Measurements from ENCODE around the gene SAMD13. TPM values are rescaled to one million over a fixed set of nuclear protein-coding genes. Genes with fewer than 3 reads are reported as not detected.

The SAMD13 gene
- total RNA-seq, 1 experiment from 2014 or later, result 2.2 TPM

DNA sequence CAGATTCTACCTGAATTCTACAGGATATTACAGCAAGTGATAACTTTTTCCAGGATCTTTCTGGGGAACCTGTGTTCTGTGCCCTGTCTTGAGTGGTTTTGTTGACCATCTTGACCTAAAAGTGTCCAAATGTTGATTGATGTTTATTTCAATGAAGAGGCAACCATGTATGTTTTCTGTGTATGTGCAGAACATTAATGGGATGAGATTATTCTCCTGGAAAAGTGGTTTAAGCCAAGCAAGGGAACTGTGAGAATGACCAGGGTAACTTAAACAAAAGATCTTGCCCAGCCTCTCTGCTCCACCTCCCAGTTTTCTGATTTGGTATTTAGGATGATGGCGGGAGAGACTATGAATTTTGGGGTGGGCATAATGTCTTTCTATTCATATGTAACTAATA, 1.0 kb upstream of the SAMD13 start:
- Histone ChIP-seq H3K4me1 (ENCODE audit: control insufficient read depth, insufficient read depth, low read length) (peaks cover 50% of the 10 kb centered on the region), H3K27me3 (ENCODE audit: control insufficient read depth, insufficient read depth, low read length) (no peaks in the 10 kb centered on the region), H3K36me3 (ENCODE audit: control insufficient read depth, insufficient read depth, low read length) (no peaks in the 10 kb centered on the region), H3K27ac (ENCODE audit: low read length) (peak overlapping the region; percentile 79), H3K4me3 (ENCODE audit: low read depth in 2 of 2, low read length in 2 of 2) (no peak overlapping the region), H3K9me3 (ENCODE audit: control insufficient read depth, insufficient read depth, low read depth, low read length) (no peaks in the 10 kb centered on the region)
- ChIA-PET POLR2A (interaction anchor here (0.6 kb wide), 1 partner anchor 133 kb away, joined by 3 read pairs; no protein-coding TSS in a partner anchor), CTCF (no interaction called here)
- TF ChIP-seq, protein P1, sequence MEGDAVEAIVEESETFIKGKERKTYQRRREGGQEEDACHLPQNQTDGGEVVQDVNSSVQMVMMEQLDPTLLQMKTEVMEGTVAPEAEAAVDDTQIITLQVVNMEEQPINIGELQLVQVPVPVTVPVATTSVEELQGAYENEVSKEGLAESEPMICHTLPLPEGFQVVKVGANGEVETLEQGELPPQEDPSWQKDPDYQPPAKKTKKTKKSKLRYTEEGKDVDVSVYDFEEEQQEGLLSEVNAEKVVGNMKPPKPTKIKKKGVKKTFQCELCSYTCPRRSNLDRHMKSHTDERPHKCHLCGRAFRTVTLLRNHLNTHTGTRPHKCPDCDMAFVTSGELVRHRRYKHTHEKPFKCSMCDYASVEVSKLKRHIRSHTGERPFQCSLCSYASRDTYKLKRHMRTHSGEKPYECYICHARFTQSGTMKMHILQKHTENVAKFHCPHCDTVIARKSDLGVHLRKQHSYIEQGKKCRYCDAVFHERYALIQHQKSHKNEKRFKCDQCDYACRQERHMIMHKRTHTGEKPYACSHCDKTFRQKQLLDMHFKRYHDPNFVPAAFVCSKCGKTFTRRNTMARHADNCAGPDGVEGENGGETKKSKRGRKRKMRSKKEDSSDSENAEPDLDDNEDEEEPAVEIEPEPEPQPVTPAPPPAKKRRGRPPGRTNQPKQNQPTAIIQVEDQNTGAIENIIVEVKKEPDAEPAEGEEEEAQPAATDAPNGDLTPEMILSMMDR (IDR thresholded peaks at IDR 0.05), result no peak
- no peak for TF ChIP-seq POLR2AphosphoS5 (IDR thresholded peaks at IDR 0.05; ENCODE audit: low read depth, low read length)
- no peak for TF ChIP-seq TCF7L2 (IDR thresholded peaks at IDR 0.05; ENCODE audit: low read depth, low read length)
- no peak for TF ChIP-seq SIN3A (IDR thresholded peaks at IDR 0.05; ENCODE audit: borderline replicate concordance, insufficient read depth, low read depth, low read length)
- TF ChIP-seq, protein P2, sequence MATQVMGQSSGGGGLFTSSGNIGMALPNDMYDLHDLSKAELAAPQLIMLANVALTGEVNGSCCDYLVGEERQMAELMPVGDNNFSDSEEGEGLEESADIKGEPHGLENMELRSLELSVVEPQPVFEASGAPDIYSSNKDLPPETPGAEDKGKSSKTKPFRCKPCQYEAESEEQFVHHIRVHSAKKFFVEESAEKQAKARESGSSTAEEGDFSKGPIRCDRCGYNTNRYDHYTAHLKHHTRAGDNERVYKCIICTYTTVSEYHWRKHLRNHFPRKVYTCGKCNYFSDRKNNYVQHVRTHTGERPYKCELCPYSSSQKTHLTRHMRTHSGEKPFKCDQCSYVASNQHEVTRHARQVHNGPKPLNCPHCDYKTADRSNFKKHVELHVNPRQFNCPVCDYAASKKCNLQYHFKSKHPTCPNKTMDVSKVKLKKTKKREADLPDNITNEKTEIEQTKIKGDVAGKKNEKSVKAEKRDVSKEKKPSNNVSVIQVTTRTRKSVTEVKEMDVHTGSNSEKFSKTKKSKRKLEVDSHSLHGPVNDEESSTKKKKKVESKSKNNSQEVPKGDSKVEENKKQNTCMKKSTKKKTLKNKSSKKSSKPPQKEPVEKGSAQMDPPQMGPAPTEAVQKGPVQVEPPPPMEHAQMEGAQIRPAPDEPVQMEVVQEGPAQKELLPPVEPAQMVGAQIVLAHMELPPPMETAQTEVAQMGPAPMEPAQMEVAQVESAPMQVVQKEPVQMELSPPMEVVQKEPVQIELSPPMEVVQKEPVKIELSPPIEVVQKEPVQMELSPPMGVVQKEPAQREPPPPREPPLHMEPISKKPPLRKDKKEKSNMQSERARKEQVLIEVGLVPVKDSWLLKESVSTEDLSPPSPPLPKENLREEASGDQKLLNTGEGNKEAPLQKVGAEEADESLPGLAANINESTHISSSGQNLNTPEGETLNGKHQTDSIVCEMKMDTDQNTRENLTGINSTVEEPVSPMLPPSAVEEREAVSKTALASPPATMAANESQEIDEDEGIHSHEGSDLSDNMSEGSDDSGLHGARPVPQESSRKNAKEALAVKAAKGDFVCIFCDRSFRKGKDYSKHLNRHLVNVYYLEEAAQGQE (IDR thresholded peaks at IDR 0.05; ENCODE audit: insufficient read depth in 1 of 2, low read depth in 2 of 2, low read length in 1 of 2), result no peak
- ATAC-seq (no peak), DNase-seq (ENCODE audit: low read depth, low spot score) (no peak)
- intact Hi-C loops (cut with micrococcal nuclease; ENCODE audit: unreplicated experiment), result loop anchor here (5.0 kb wide), 2 partner anchors 132 to 138 kb away; no protein-coding TSS in a partner anchor
- TSS peak; percentile 50 for BruUV-seq (replicated peaks)
- in situ Hi-C loops (cut with HindIII; ENCODE audit: low pct_unique_long_range_greater_than_20kb, low sequenced_read_pairs), result no loop called here

DNA sequence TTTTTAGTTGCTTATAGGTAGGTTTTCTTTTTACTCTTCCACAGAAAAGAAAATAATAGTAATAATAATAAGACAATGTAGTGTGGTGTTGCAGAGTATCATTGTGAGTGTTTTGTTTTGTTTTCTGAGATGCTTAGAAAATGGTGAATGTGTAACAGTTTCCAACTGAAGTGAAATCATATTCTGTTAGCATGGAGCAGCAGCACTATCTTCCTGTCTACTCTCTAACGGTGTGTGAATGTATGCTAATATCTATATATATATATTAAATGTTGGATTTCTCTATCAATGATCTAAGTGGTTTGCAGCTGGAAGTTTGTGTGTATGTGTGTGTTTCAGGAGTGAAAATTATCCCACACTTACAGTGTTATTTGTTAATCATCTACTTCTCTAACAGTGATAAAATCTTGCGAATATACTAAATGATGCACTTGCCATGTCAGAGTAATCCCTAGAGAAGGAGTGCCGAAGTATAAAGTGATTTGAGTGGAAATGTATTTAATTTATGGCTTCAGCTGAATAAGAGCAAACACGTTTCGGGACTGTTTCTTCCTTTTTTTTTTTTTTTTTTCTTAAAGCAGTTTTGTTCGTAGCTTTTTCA, 377 bp downstream of the SAMD13 start:
- ChIA-PET CTCF (no interaction called here), POLR2A (interaction anchor here (0.7 to 1.3 kb wide), 2 partner anchors 12 to 134 kb away, joined by 6 to 9 read pairs; no protein-coding TSS in a partner anchor)
- peak overlapping the region; percentile 37 to 67; a peak in 3 of 4 replicates for H3K4me3 ChIP-seq (ENCODE audit: low read depth in 2 of 2, low read length in 2 of 2)
- TF ChIP-seq TCF7L2 (IDR thresholded peaks at IDR 0.05; ENCODE audit: low read depth, low read length), result no peak
- TF ChIP-seq, protein P1 (IDR thresholded peaks at IDR 0.05), result no peak
- TF ChIP-seq POLR2AphosphoS5 (IDR thresholded peaks at IDR 0.05; ENCODE audit: low read depth, low read length), result no peak
- TF ChIP-seq, protein P2 (IDR thresholded peaks at IDR 0.05; ENCODE audit: insufficient read depth in 1 of 2, low read depth in 2 of 2, low read length in 1 of 2), result no peak
- no peak for TF ChIP-seq SIN3A (IDR thresholded peaks at IDR 0.05; ENCODE audit: borderline replicate concordance, insufficient read depth, low read depth, low read length)
- ATAC-seq, result no peak
- H3K36me3 ChIP-seq (ENCODE audit: control insufficient read depth, insufficient read depth, low read length), result no peaks in the 10 kb centered on the region
- H3K27me3 ChIP-seq (ENCODE audit: control insufficient read depth, insufficient read depth, low read length), result no peaks in the 10 kb centered on the region
- no peak for DNase-seq (ENCODE audit: low read depth, low spot score)
- peaks cover 50% of the 10 kb centered on the region for H3K4me1 ChIP-seq (ENCODE audit: control insufficient read depth, insufficient read depth, low read length)
- H3K27ac ChIP-seq (ENCODE audit: low read length), result peak overlapping the region; percentile 79
- intact Hi-C loops (cut with micrococcal nuclease; ENCODE audit: unreplicated experiment) (loop anchor here (5.0 kb wide), 2 partner anchors 130 to 140 kb away; no protein-coding TSS in a partner anchor), in situ Hi-C loops (cut with HindIII; ENCODE audit: low pct_unique_long_range_greater_than_20kb, low sequenced_read_pairs) (no loop called here)
- H3K9me3 ChIP-seq (ENCODE audit: control insufficient read depth, insufficient read depth, low read depth, low read length), result no peaks in the 10 kb centered on the region
- BruUV-seq (replicated peaks), result no TSS peak

Measured in Panc1 (cell line).